H1 (cell line): ENCODE data around the gene CAST. TPM values are rescaled to one million over a fixed set of nuclear protein-coding genes. Genes with fewer than 3 reads are reported as not detected.

Experiments
- CTCF ChIA-PET: fragments of 300-600 bp; sonication (Branson Sonifier 250); formaldehyde crosslinking; loops from one replicate; lab custom pipeline; 2021; ENCODE audit not compliant: partially characterized antibody; lab: Charles Lee
- POLR2A ChIA-PET: fragments of 300-600 bp; sonication (Branson Sonifier 250); formaldehyde crosslinking; loops from one replicate; lab custom pipeline; 2021; ENCODE audit warnings: inconsistent platforms; ENCODE audit not compliant: partially characterized antibody; lab: Charles Lee
- DNase-seq, 2 experiments: peaks; one replicate each; pipeline versions ENCODE4 v3.0.0 to v3.0.0-alpha.2; 2010 to 2022; ENCODE audit warnings: low spot score in 2 of 2, low read depth in 1 of 2, mixed read lengths in 1 of 2
- FAIRE-seq: peaks from 2 replicates; lab custom pipeline; 2011; peaks lifted over from hg19 to GRCh38; lab: Jason Lieb, UNC
- H2AFZ ChIP-seq: 2 replicates; pipeline ENCODE4 v1.8.1; 2012; ENCODE audit warnings: low read length, inconsistent platforms
- H2AK5ac ChIP-seq: 2 replicates; pipeline ENCODE4 v1.6.1; 2013; ENCODE audit warnings: low read depth, low read length
- H2BK120ac ChIP-seq: replicated peaks from 2 replicates; pipeline ENCODE3; 2013; ENCODE audit warnings: low read depth, low read length, inconsistent platforms
- H2BK12ac ChIP-seq: 2 replicates; pipeline ENCODE4 v1.6.1; 2013; ENCODE audit warnings: low read depth, low read length
- H2BK15ac ChIP-seq: 2 replicates; pipeline ENCODE4 v1.6.1; 2013; ENCODE audit warnings: low read length
- H2BK20ac ChIP-seq: 2 replicates; pipeline ENCODE4 v1.6.1; 2013; ENCODE audit warnings: low read length
- H2BK5ac ChIP-seq: 2 replicates; pipeline ENCODE4 v1.6.1; 2013; ENCODE audit warnings: low read depth, low read length
- H3K14ac ChIP-seq: 2 replicates; pipeline ENCODE4 v1.6.1; 2013; ENCODE audit warnings: inconsistent platforms; ENCODE audit not compliant: insufficient read length
- H3K18ac ChIP-seq: 2 replicates; pipeline ENCODE4 v1.6.1; 2013; ENCODE audit warnings: low read length; ENCODE audit errors: extremely low read depth
- H3K23ac ChIP-seq: 2 replicates; pipeline ENCODE4 v1.6.1; 2013; ENCODE audit warnings: inconsistent platforms; ENCODE audit not compliant: insufficient read length
- H3K23me2 ChIP-seq: 2 replicates; pipeline ENCODE4 v1.6.1; 2013; ENCODE audit warnings: low read depth, low read length
- H3K27ac ChIP-seq: 2 replicates; pipeline ENCODE4 v1.6.1; 2011; ENCODE audit warnings: low read depth, low read length, inconsistent platforms
- H3K27me3 ChIP-seq, 4 experiments: replicated peaks in 1 of 4; 1 replicate in 1 of 4; 2 replicates in 3 of 4; pipeline versions ENCODE4 v1.6.1 to v1.8.1; 2011 to 2013; ENCODE audit warnings: low read length in 3 of 4, mild to moderate bottlenecking in 3 of 4, inconsistent platforms in 2 of 4, mixed read lengths in 2 of 4, moderate library complexity in 1 of 4; ENCODE audit not compliant: control insufficient read depth in 3 of 4, insufficient read depth in 3 of 4; ENCODE audit errors: extremely low read depth in 1 of 4
- H3K36me3 ChIP-seq, 4 experiments: 2 replicates each; pipeline versions ENCODE4 v1.6.1 to v1.8.1; 2011 to 2013; ENCODE audit warnings: mild to moderate bottlenecking in 4 of 4, low read length in 3 of 4, moderate library complexity in 2 of 4, control low read depth in 1 of 4, inconsistent platforms in 1 of 4; ENCODE audit not compliant: insufficient read depth in 4 of 4, control insufficient read depth in 2 of 4
- H3K4ac ChIP-seq: replicated peaks from 2 replicates; pipeline ENCODE3; 2013; ENCODE audit warnings: low read length, low read depth, mixed read lengths, inconsistent platforms; ENCODE audit not compliant: insufficient read length
- H3K4me1 ChIP-seq, 4 experiments: replicated peaks in 1 of 4; 1 replicate in 1 of 4; 2 replicates in 3 of 4; pipeline versions ENCODE4 v1.6.1 to v1.8.1; 2011 to 2013; ENCODE audit warnings: low read length in 3 of 4, inconsistent platforms in 2 of 4, mixed read lengths in 1 of 4; ENCODE audit not compliant: insufficient read depth in 4 of 4, control insufficient read depth in 3 of 4
- H3K4me2 ChIP-seq, 2 experiments: 2 replicates each; pipeline versions ENCODE4 v1.6.1 to v1.8.1; 2011 to 2013; ENCODE audit warnings: low read depth in 2 of 2, low read length in 2 of 2, control low read depth in 1 of 2, inconsistent platforms in 1 of 2, mild to moderate bottlenecking in 1 of 2; ENCODE audit not compliant: insufficient read depth in 1 of 2
- H3K4me3 ChIP-seq, 4 experiments: fragments of 200-600, 300-600 bp in 1 of 4; sonication (generic), shearing (Covaris generic), sonication (Bioruptor Twin) in 1 of 4; 2 replicates each; pipeline versions ENCODE4 v1.5.1 to v1.8.1; 2011 to 2016; ENCODE audit warnings: low read length in 4 of 4, low read depth in 3 of 4, control low read depth in 2 of 4, inconsistent platforms in 2 of 4, mild to moderate bottlenecking in 2 of 4, mixed read lengths in 1 of 4, moderate library complexity in 1 of 4; ENCODE audit not compliant: insufficient read depth in 2 of 4; ENCODE audit errors: extremely low read depth in 1 of 4
- H3K56ac ChIP-seq: replicated peaks from 2 replicates; pipeline ENCODE3; 2013; ENCODE audit warnings: low read depth, mild to moderate bottlenecking, mixed read lengths, low read length, inconsistent platforms; ENCODE audit not compliant: insufficient read length
- H3K79me1 ChIP-seq: 2 replicates; pipeline ENCODE4 v1.6.1; 2013; ENCODE audit warnings: low read depth, low read length, control low read depth
- H3K79me2 ChIP-seq, 2 experiments: 2 replicates each; pipeline versions ENCODE4 v1.6.1 to v1.8.1; 2012 to 2013; ENCODE audit warnings: low read length in 2 of 2, mild to moderate bottlenecking in 2 of 2, inconsistent platforms in 1 of 2; ENCODE audit not compliant: insufficient read depth in 2 of 2, control insufficient read depth in 1 of 2
- H3K9ac ChIP-seq, 4 experiments: replicated peaks in 1 of 4; 1 replicate in 1 of 4; 2 replicates in 3 of 4; pipeline versions ENCODE4 v1.6.1 to v1.8.1; 2011 to 2013; ENCODE audit warnings: low read depth in 3 of 4, low read length in 3 of 4, control low read depth in 2 of 4, mild to moderate bottlenecking in 2 of 4, moderate library complexity in 2 of 4, inconsistent platforms in 1 of 4; ENCODE audit errors: extremely low read depth in 1 of 4
- H3K9me3 ChIP-seq, 2 experiments: 2 replicates each; pipeline versions ENCODE4 v1.6.1 to v1.8.1; 2012 to 2013; ENCODE audit warnings: mild to moderate bottlenecking in 2 of 2, moderate library complexity in 2 of 2, control low read depth in 1 of 2, inconsistent platforms in 1 of 2, low read depth in 1 of 2, low read length in 1 of 2, mixed read lengths in 1 of 2; ENCODE audit not compliant: insufficient read depth in 2 of 2
- H4K20me1 ChIP-seq, 2 experiments: replicated peaks in 1 of 2; 2 replicates each; pipeline versions ENCODE3 to v1.8.1; 2011 to 2013; ENCODE audit warnings: inconsistent platforms in 2 of 2, low read length in 2 of 2, mild to moderate bottlenecking in 1 of 2; ENCODE audit not compliant: insufficient read depth in 2 of 2, control insufficient read depth in 1 of 2
- H4K5ac ChIP-seq: 2 replicates; pipeline ENCODE4 v1.6.1; 2013; ENCODE audit warnings: low read length, low read depth, mixed read lengths, inconsistent platforms; ENCODE audit not compliant: insufficient read length
- H4K8ac ChIP-seq: 2 replicates; pipeline ENCODE4 v1.8.0; 2013; ENCODE audit warnings: mild to moderate bottlenecking, moderate library complexity, low read length, inconsistent platforms; ENCODE audit not compliant: insufficient read depth; ENCODE audit errors: extremely low read depth
- H4K91ac ChIP-seq: replicated peaks from 2 replicates; pipeline ENCODE3; 2013; ENCODE audit warnings: low read length, mixed read lengths, inconsistent platforms; ENCODE audit not compliant: insufficient read length
- CHD2 ChIP-seq: IDR thresholded peaks from 2 replicates; pipeline ENCODE4 v1.6.1; 2012; ENCODE audit warnings: low read length, improper control_type of control experiment
- CTBP2 ChIP-seq: IDR thresholded peaks from 2 replicates; pipeline ENCODE4 v1.7.0; 2011; ENCODE audit warnings: borderline replicate concordance, mild to moderate bottlenecking, moderate library complexity, mixed read lengths, low read length; ENCODE audit not compliant: insufficient read depth, insufficient read length
- KDM5A ChIP-seq: fragments of 200-600 bp; IDR thresholded peaks from 2 replicates; pipeline ENCODE4 v1.7.1; 2012; ENCODE audit warnings: mild to moderate bottlenecking, low read length, inconsistent platforms, mixed read lengths
- NRF1 ChIP-seq: IDR thresholded peaks from 2 replicates; pipeline ENCODE4 v1.6.1; 2011; ENCODE audit warnings: mild to moderate bottlenecking, low read depth, low read length, improper control_type of control experiment
- RNF2 ChIP-seq: fragments of 200-900, 300-1000 bp; sonication (generic); IDR thresholded peaks from 2 replicates; pipeline ENCODE4 v1.7.1; 2016; ENCODE audit warnings: borderline replicate concordance, low read depth, mild to moderate bottlenecking, antibody characterized with exemption, low read length; ENCODE audit not compliant: poor library complexity, severe bottlenecking; ENCODE audit errors: missing control alignments
- WGBS, 2 experiments: shearing (Covaris generic) in 1 of 2; methylation state at CpG; one replicate each; pipeline versions ENCODE4 v1.1.6 to v1.1.7; 2013 to 2015; ENCODE audit warnings: low lambda C conversion rate in 2 of 2, mixed read lengths in 2 of 2, inconsistent platforms in 1 of 2, low coverage in 1 of 2, missing lambda C conversion rate in 1 of 2; ENCODE audit not compliant: insufficient replicate concordance in 2 of 2, insufficient coverage in 1 of 2, insufficient read length in 1 of 2; ENCODE audit errors: extremely low coverage in 1 of 2, missing lambda C conversion rate in 1 of 2; 5-methylcytosine and 5-hydroxymethylcytosine counted together
- polyA plus RNA-seq, 7 experiments: library from polyadenylated mRNA; depleted of rRNA in 3 of 7; stranded (reverse) in 5 of 7; unstranded in 2 of 7; fragments of >200 nt in 5 of 7; fragments of 200-250 nt in 2 of 7; gene quantifications; 1 replicate in 5 of 7; 2 replicates in 1 of 7; 4 replicates in 1 of 7; pipeline versions ENCODE4 v1.2.1 to v1.2.3, GENCODE V29; 2011 to 2013; ENCODE audit warnings: missing spikeins in 2 of 7, mixed read lengths in 2 of 7
- total RNA-seq: library from RNA; stranded (reverse); fragmentation: NEBNext Ultra II Directional; extraction: Animal tissue kit (Norgen Biotek cat#: 25700); gene quantifications from 2 replicates; pipeline ENCODE4 v1.2.1, GENCODE V29; 2021
- TF ChIP-seq, protein P1 (sequence below): IDR thresholded peaks from 2 replicates; pipeline ENCODE4 v1.6.1; 2011; ENCODE audit warnings: low read length, improper control_type of control experiment

CAST gene
- total and polyA plus RNA-seq, 2 of the 8 experiments (the other 6 are each of a cell fraction or from before 2014, with no cell fraction given) = 9.0 to 48.2 TPM

DNA sequence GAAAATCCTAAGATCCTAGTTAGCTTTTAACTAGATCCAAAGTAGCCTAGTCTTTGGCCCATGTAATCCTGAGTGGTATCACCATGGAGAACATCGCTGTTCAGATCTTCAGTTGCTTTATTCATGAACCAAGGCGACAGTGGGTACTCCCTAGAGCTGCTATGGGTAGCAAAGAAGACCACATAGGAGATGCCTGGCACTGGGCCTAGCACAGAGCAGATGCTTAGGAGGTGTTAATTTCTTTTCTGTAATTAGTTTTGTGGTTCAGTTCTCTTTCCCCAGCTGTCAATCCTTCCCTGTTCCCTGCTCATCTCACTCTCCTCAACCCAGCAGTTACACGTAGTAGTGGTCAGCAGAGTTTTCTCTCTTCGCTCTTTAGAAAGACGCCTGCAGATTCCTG is 9.3 kb downstream of the CAST start:
- Histone ChIP-seq H3K4ac (no peak overlapping the region), H3K23ac (no peak overlapping the region), H4K8ac (no peak overlapping the region), H2BK20ac (no peak overlapping the region), H3K4me3 (no peak overlapping the region), H2BK5ac (no peak overlapping the region), H3K27me3 (no peaks in the 10 kb centered on the region), H3K79me2 (no peaks in the 10 kb centered on the region), H4K91ac (no peak overlapping the region), H3K9me3 (no peaks in the 10 kb centered on the region), H3K14ac (no peak overlapping the region), H3K4me2 (no peak overlapping the region), H2AK5ac (no peak overlapping the region), H2BK15ac (no peak overlapping the region), H3K4me1 (no peaks in the 10 kb centered on the region), H2AFZ (no peak overlapping the region), H3K79me1 (no peaks in the 10 kb centered on the region), H2BK12ac (no peak overlapping the region), H3K36me3 (no peaks in the 10 kb centered on the region), H4K20me1 (no peaks in the 10 kb centered on the region), H3K27ac (no peak overlapping the region), H3K18ac (no peak overlapping the region), H4K5ac (no peak overlapping the region), H3K9ac (no peak overlapping the region), H2BK120ac (no peak overlapping the region), H3K56ac (no peak overlapping the region), H3K23me2 (no peaks in the 10 kb centered on the region)
- FAIRE-seq (no peak), DNase-seq (no peak)
- ChIA-PET POLR2A (interaction anchor here (1.5 to 2.2 kb wide), 2 partner anchors 9 to 31 kb away, joined by 4 to 11 read pairs; partner anchors contain the start of gene CAST), CTCF (interaction anchor here (0.6 to 4.6 kb wide), 8 partner anchors 16 to 926 kb away, joined by 3 to 18 read pairs (median 4); no protein-coding TSS in a partner anchor)
- TF ChIP-seq CHD2 = no peak
- no peak for TF ChIP-seq KDM5A
- TF ChIP-seq NRF1 = no peak
- no peak for TF ChIP-seq RNF2
- no peak for TF ChIP-seq CTBP2
- TF ChIP-seq, protein P1, sequence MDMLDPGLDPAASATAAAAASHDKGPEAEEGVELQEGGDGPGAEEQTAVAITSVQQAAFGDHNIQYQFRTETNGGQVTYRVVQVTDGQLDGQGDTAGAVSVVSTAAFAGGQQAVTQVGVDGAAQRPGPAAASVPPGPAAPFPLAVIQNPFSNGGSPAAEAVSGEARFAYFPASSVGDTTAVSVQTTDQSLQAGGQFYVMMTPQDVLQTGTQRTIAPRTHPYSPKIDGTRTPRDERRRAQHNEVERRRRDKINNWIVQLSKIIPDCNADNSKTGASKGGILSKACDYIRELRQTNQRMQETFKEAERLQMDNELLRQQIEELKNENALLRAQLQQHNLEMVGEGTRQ = no peak
- WGBS, 2 experiments = 79% methylated on average over 5 of the region's 5 CpGs; no CpG with 5 or more reads in 1 of the 2 experiments
